GM13976 (cell line): ENCODE measurements around the gene SHB.
"Not testable (repeated sequence)": the region's sequence is repeated elsewhere in the genome, so short reads cannot be mapped to it uniquely, and the experiment has no call there.

ENCODE experiments used
- DNase-seq: peaks from one replicate; pipeline ENCODE4 v3.0.0; 2012; ENCODE audit warnings: low spot score
- in situ Hi-C: fragments of 300-500 bp; cut with MboI; formaldehyde crosslinking; loops from one replicate; pipeline ENCODE4 v1.12.0; 2022; ENCODE audit warnings: low sequenced_read_pairs, mixed read lengths, inconsistent platforms; ENCODE audit not compliant: unreplicated experiment
- TF ChIP-seq, protein P1 (sequence below): IDR thresholded peaks from 2 replicates; pipeline ENCODE4 v1.5.1; 2012; ENCODE audit warnings: borderline replicate concordance, mild to moderate bottlenecking; ENCODE audit not compliant: insufficient read depth; ENCODE audit errors: extremely low read depth, missing control alignments, control extremely low read depth

SHB gene

DNA sequence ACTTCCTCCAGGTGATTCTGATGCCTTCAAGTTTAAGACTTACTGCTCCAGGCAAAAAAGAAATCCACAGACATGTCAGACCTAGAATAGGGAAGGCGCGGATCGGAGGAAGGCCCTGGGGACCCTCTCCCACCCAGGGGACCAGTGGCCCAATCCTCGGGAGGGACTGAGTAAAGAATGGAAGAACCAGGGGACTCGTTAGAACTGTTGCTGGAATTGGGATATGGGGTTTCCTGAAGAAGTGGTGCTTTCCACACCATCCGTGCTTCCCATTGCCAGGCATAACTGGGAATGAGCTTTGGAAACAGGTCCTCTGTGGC lies 101.3 kb downstream of the SHB start:
- DNase-seq, result no peak
- in situ Hi-C loops, result no loop called here
- TF ChIP-seq, protein P1, sequence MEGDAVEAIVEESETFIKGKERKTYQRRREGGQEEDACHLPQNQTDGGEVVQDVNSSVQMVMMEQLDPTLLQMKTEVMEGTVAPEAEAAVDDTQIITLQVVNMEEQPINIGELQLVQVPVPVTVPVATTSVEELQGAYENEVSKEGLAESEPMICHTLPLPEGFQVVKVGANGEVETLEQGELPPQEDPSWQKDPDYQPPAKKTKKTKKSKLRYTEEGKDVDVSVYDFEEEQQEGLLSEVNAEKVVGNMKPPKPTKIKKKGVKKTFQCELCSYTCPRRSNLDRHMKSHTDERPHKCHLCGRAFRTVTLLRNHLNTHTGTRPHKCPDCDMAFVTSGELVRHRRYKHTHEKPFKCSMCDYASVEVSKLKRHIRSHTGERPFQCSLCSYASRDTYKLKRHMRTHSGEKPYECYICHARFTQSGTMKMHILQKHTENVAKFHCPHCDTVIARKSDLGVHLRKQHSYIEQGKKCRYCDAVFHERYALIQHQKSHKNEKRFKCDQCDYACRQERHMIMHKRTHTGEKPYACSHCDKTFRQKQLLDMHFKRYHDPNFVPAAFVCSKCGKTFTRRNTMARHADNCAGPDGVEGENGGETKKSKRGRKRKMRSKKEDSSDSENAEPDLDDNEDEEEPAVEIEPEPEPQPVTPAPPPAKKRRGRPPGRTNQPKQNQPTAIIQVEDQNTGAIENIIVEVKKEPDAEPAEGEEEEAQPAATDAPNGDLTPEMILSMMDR, result no peak

DNA sequence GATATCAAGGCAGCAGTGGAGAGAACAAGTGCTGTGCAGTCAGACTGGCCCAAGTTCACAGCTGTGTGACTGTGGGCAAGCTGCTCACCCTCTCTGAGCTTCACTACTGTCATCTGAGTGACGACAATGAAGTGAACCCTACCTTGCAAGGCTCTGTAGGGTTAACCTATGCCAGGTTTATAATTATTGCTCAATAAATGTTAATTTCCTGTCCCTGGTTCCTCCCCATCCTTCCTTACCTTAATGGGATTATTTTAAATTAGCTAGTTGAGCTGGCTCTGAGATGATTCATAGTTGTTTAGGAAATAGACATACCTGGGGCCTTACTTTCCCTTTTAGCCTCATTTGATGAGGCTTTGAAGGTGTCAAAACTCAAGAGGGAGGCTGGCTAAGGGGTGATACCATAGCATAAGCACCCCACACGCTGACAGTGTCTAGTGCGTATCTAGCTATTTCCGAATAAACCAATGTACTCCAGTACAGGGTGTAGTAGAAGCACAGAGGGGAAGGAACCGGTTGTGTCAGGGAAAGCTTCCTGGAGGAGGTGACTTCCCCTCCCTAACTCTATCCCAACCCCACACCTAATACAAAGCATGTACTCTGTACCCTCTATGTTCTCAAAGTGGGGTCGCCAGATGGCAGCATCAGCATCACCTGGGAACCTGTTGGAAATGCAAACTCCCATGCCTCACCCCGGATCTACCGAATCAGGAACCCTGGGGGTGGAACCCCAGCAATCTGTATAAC lies 101.8 kb downstream of the SHB start:
- TF ChIP-seq, protein P1, result no peak
- DNase-seq, result no peak
- in situ Hi-C loops, result no loop called here

DNA sequence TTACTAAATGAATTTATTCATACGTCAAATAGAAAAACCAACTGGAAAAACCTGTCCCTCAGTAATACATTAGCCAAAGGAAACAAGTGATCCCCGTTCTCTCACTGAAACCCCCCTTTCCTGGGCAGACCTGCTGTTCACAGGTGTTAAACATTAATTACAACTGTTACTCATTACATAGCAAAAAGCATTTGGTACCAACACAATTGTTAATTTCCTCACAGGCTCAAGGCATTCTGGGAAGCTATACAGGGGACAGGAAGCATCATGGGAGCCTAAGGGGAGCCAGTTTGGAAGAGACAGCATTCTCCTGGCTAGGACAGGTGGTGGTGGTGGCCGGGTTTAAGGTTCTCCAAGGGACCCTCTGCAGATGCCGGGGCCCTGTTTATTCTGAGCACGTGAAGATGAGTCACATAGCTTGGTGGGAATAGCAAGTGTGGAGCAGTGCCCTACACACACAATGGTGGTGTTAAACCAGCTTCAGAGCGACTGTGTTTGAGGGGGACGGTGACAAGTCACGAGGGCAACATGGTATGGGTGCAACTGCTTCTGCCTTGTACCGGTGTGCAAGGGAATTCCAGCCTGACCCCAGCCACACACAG lies 102.5 kb downstream of the SHB start:
- TF ChIP-seq, protein P1, result no peak
- DNase-seq, result no peak
- in situ Hi-C loops, result no loop called here

DNA sequence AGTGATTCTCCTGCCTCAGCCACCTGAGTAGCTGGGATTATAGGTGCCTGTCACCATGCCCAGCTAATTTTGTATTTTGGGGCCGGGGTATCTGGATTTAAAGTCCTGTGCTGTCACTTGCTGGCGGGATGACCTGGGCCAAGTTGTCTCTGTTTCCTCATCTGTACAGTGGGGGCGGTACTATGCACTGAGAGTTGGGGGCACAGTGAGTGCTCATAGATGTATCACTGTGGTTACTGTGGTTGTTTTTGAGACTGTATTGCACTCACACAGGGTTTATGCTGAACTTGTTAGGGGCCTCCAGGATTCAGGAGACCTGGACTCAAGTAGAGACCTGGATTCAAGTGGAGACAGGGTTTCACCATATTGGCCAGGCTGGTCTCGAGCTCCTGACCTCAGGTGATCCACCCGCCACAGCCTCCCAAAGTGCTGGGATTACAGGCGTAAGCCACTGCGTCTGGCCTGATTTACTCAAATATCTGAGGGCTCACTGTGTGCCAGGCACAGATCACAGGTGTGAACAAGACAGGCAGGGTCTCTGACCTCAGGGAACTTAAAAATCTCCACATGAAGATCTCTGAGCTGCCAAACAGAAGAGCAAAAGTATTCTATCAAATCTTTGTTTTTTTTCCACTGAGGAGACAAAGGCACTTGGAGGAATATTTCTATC lies 103.2 kb downstream of the SHB start:
- DNase-seq, in situ Hi-C loops: not testable (repeated sequence)

DNA sequence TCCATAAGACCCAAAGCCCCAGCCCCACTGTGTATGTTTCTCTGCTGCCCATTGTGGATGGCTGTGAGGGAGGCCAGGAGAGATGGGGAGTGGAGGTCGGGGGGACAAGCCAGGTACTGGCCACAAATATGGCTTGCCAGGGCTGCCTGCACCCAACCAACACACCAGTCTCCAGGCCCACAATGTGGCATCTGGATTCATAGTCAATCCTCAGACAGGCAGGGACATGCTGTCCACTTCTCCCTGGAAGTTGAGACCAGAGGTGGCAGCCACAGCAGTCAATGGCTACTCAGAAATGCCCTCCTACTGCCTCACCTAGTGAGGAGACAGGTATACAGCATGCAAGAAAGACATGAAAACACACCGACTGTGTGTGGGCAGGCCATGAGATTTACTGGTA lies 103.9 kb downstream of the SHB start:
- DNase-seq, result no peak
- in situ Hi-C loops, result no loop called here
- TF ChIP-seq, protein P1, result no peak

DNA sequence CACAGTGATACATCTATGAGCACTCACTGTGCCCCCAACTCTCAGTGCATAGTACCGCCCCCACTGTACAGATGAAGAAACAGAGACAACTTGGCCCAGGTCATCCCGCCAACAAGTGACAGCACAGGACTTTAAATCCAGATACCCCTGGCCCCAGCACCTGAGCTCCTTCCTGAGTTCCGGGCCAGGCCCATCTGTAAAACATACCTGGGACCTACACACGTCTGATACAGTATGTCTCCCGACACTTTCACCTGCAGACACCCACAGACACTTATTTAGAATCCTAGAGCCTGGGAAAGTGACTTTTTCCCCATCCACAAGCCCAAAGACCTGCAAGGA lies 104.3 kb downstream of the SHB start:
- in situ Hi-C loops, result no loop called here
- DNase-seq, result no peak
- TF ChIP-seq, protein P1, result no peak

DNA sequence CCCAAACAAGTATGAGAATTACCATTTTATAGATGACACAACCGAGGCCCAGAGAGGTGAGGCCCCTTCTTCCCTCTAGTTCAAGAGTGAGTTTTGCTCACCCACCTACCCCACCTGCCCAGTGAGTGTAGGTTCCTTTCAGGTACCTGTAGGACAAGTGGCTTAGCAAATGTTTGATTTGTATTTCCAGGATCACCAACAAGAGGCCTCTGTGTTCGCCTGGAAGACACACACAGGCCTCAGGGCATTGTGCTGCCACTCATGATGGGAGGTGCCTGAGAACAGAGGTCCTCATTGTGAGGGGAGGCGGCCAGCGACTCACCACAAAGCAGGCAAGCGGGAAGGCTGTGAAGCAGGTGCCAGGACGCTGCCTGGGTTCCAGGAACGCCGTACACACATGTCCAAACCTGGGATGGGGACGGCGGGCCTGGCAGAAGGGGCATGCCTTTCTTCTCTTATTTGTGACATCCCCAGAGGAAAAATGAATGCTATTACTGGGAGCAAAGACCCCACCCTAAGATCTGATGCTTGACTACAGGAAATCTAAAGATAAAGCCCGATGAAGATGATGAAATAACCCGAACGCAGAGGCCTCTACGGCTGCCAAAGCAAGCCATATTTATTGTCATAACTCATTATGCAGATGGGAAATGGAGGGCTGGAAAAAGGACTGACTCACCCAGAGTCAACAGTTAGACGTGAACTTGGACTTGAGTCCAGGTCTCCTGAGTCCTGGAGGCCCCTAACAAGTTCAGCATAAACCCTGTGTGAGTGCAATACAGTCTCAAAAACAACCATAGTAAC lies 104.9 kb downstream of the SHB start:
- no peak for DNase-seq
- in situ Hi-C loops, result no loop called here
- TF ChIP-seq, protein P1, result no peak
